ENCODE measurements around the gene TOP3B. TPM values are rescaled to one million over a fixed set of nuclear protein-coding genes. Genes with fewer than 3 reads are reported as not detected.

Gene TOP3B
- total and polyA plus RNA-seq, 4 donors = 7.4 to 37.2 (median 21.5) TPM

DNA sequence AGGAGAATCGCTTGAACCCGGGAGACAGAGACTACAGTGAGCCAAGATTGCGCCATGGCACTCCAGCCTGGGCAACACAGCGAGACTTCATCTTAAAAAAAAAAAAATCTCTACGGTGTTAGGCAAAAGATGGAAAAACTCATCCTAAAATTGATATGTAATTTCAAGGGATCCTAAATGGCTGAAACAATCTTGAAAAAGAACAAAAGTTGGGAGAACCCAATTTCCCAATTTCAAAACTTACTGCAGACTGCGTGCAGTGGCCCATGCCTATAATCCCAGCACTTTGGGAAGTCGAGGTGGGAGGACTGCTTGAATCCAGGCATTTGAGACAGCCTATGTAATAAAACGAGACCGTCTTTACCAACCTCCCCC, 31.7 kb upstream of the TOP3B start:
- no peak for DNase-seq
- Histone ChIP-seq H3K4me1 (ENCODE audit: control insufficient read depth in 1 of 2, insufficient read depth in 2 of 2, low read length in 2 of 2) (no peaks in the 10 kb centered on the region), H3K4me3 (ENCODE audit: low read length in 2 of 2) (no peak overlapping the region), H3K27ac (ENCODE audit: low read depth in 1 of 2, low read length in 2 of 2) (no peak overlapping the region), H3K36me3 (ENCODE audit: control insufficient read depth in 1 of 2, insufficient read depth in 2 of 2, low read length in 1 of 2) (no peaks in the 10 kb centered on the region), H3K27me3 (ENCODE audit: control insufficient read depth in 1 of 2, insufficient read depth in 2 of 2, low read length in 1 of 2) (no peaks in the 10 kb centered on the region), H3K9me3 (ENCODE audit: control insufficient read depth, low read length) (no peaks in the 10 kb centered on the region)
- 86 to 90% methylated on average over 9 of the region's 9 CpGs for WGBS, 2 donors
- intact Hi-C loops (cut with DNase I) = no loop called here
- no peak for ATAC-seq (ENCODE audit: low FRiP score)

DNA sequence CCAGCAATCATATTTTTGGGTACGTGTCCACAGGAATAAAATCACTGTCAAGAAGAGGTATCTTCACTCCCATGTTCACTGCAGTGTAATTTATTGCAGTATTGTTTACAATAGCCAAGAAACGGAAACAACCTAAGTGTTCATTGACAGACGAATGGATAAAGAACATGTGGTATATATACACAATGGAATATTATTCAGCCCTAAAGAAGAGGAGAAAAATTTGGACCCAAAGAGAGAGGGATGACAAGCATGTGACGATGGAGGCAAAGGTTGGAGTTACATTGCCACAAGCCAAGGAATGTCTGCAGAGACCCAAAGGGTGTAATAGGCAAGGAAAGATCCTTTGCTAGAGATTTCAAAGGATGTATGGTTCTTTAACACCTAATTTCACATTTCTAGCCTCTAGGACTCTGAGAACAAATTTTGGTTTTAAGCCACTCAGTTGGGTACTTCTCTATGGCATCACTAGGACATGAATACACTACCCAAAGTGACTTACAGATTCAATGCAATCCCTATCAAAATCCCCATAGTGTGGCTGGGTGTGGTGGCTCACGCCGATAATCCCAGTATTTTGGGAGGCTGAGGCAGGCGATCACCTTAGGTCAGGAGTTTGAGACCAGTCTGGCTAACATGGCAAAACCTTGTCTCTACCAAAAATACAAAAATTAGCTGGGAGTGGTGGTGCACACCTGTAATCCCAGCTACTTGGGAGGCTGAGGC, 31.1 kb upstream of the TOP3B start:
- Histone ChIP-seq H3K36me3 (ENCODE audit: control insufficient read depth in 1 of 2, insufficient read depth in 2 of 2, low read length in 1 of 2) (no peaks in the 10 kb centered on the region), H3K4me1 (ENCODE audit: control insufficient read depth in 1 of 2, insufficient read depth in 2 of 2, low read length in 2 of 2) (no peaks in the 10 kb centered on the region), H3K27ac (ENCODE audit: low read depth in 1 of 2, low read length in 2 of 2) (no peak overlapping the region), H3K9me3 (ENCODE audit: control insufficient read depth, low read length) (no peaks in the 10 kb centered on the region), H3K27me3 (ENCODE audit: control insufficient read depth in 1 of 2, insufficient read depth in 2 of 2, low read length in 1 of 2) (no peaks in the 10 kb centered on the region), H3K4me3 (ENCODE audit: low read length in 2 of 2) (no peak overlapping the region)
- 93 to 95% methylated on average over 7 of the region's 7 CpGs for WGBS, 2 donors
- ATAC-seq (ENCODE audit: low FRiP score) (no peak), DNase-seq (no peak)
- intact Hi-C loops (cut with DNase I) = no loop called here

DNA sequence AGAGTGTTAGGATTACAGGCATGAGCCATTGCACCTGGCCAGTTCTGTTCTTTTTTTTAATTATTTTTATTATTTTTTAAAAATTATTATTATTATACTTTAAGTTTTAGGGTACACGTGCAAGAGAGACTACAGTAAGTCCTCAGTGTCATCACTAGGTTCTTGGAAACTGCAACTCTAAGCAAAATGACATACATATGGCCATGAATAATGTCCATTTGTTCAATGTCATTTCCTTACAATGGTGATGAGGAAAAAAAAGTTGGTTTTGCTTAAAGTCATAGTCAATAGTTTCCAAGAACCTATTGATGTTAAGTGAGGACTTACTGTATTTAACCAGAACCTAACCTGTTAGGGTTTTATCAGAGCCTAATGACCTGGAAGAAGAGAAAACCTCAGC, 29.4 kb upstream of the TOP3B start:
- H3K36me3 ChIP-seq (ENCODE audit: control insufficient read depth in 1 of 2, insufficient read depth in 2 of 2, low read length in 1 of 2) = no peaks in the 10 kb centered on the region
- no peaks in the 10 kb centered on the region for H3K27me3 ChIP-seq (ENCODE audit: control insufficient read depth in 1 of 2, insufficient read depth in 2 of 2, low read length in 1 of 2)
- 59 to 68% methylated on average over 1 of the region's 1 CpG for WGBS, 2 donors
- no peaks in the 10 kb centered on the region for H3K4me1 ChIP-seq (ENCODE audit: control insufficient read depth in 1 of 2, insufficient read depth in 2 of 2, low read length in 2 of 2)
- no peak overlapping the region for H3K27ac ChIP-seq (ENCODE audit: low read depth in 1 of 2, low read length in 2 of 2)
- DNase-seq (no peak), ATAC-seq (ENCODE audit: low FRiP score) (no peak)
- H3K4me3 ChIP-seq (ENCODE audit: low read length in 2 of 2) = no peak overlapping the region
- H3K9me3 ChIP-seq (ENCODE audit: control insufficient read depth, low read length) = no peaks in the 10 kb centered on the region
- intact Hi-C loops (cut with DNase I) = no loop called here

DNA sequence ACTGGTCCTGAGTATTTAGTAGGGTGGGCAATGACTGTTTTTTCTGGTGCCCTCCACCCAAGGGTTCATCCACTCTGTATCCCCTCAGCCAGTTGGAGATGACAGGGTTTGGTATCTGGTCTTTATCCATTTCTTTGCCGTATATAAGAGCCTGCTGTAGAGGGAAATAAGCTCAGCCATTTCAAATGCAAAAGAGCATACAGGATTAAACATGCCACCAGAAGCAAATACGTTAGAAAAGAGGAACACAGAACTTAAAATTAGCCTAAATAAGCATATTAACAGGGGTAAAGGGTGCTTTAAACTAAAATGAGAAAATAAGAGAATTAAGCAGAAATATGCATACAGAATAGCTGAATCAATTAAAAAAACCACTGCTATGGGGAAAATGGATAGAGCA, 27.8 kb upstream of the TOP3B start:
- no peaks in the 10 kb centered on the region for H3K36me3 ChIP-seq (ENCODE audit: control insufficient read depth in 1 of 2, insufficient read depth in 2 of 2, low read length in 1 of 2)
- no peaks in the 10 kb centered on the region for H3K9me3 ChIP-seq (ENCODE audit: control insufficient read depth, low read length)
- H3K27ac ChIP-seq (ENCODE audit: low read depth in 1 of 2, low read length in 2 of 2) = no peak overlapping the region
- intact Hi-C loops (cut with DNase I) = no loop called here
- ATAC-seq (ENCODE audit: low FRiP score) (no peak), DNase-seq (no peak)
- WGBS, 2 donors = 26 to 38% methylated on average over 2 of the region's 2 CpGs
- H3K27me3 ChIP-seq (ENCODE audit: control insufficient read depth in 1 of 2, insufficient read depth in 2 of 2, low read length in 1 of 2) = no peaks in the 10 kb centered on the region
- no peak overlapping the region for H3K4me3 ChIP-seq (ENCODE audit: low read length in 2 of 2)
- H3K4me1 ChIP-seq (ENCODE audit: control insufficient read depth in 1 of 2, insufficient read depth in 2 of 2, low read length in 2 of 2) = no peaks in the 10 kb centered on the region

DNA sequence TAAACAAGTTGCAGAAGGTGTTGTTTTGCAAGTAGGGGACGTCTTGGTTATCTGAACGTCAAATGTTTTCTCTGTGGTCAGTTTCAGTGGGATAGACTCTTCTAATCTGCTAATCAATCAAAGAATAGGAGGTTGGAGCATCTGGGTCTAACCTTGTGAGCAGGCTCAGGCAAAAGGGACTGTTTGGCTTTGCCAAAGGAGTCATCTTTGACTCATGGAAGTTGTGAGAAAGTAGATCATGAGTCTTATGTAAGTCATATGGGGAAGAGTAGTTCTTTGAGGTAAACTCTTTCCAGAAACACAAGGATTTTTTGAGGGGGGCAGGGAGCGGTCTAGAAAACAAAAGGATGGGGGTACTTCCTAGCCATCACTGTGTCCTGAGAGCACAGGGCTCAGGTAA, 27.1 kb upstream of the TOP3B start:
- intact Hi-C loops (cut with DNase I) = no loop called here
- ATAC-seq (ENCODE audit: low FRiP score) (no peak), DNase-seq (no peak)
- Histone ChIP-seq H3K27me3 (ENCODE audit: control insufficient read depth in 1 of 2, insufficient read depth in 2 of 2, low read length in 1 of 2) (no peaks in the 10 kb centered on the region), H3K4me1 (ENCODE audit: control insufficient read depth in 1 of 2, insufficient read depth in 2 of 2, low read length in 2 of 2) (no peaks in the 10 kb centered on the region), H3K27ac (ENCODE audit: low read depth in 1 of 2, low read length in 2 of 2) (no peak overlapping the region), H3K36me3 (ENCODE audit: control insufficient read depth in 1 of 2, insufficient read depth in 2 of 2, low read length in 1 of 2) (no peaks in the 10 kb centered on the region), H3K9me3 (ENCODE audit: control insufficient read depth, low read length) (no peaks in the 10 kb centered on the region), H3K4me3 (ENCODE audit: low read length in 2 of 2) (no peak overlapping the region)
- WGBS, 2 donors = 65 to 67% methylated on average over 3 of the region's 3 CpGs

DNA sequence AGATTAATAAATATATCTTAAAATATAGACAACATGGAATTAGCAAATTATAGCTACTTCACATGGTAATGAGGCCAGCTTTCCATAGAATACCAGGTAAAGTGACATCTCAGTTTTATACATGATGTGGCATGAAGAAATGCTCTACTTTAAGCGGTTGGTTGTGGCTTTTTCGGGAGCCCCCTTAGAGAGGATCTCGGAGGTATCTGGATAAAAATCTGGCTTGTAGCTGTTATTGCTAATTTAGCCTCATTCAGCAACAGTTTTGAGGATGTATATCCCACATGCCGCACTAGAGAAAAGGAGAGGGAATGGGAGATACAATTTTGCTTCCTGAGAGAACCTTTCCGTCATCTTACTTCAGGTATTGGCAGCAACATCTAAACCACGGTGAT, 24.0 kb upstream of the TOP3B start:
- ATAC-seq (ENCODE audit: low FRiP score) (no peak), DNase-seq (no peak)
- Histone ChIP-seq H3K4me3 (ENCODE audit: low read length in 2 of 2) (no peak overlapping the region), H3K36me3 (ENCODE audit: control insufficient read depth in 1 of 2, insufficient read depth in 2 of 2, low read length in 1 of 2) (no peaks in the 10 kb centered on the region), H3K9me3 (ENCODE audit: control insufficient read depth, low read length) (no peaks in the 10 kb centered on the region), H3K27me3 (ENCODE audit: control insufficient read depth in 1 of 2, insufficient read depth in 2 of 2, low read length in 1 of 2) (no peaks in the 10 kb centered on the region), H3K4me1 (ENCODE audit: control insufficient read depth in 1 of 2, insufficient read depth in 2 of 2, low read length in 2 of 2) (no peaks in the 10 kb centered on the region), H3K27ac (ENCODE audit: low read depth in 1 of 2, low read length in 2 of 2) (no peak overlapping the region)
- intact Hi-C loops (cut with DNase I) = no loop called here
- 93% methylated on average over 6 of the region's 6 CpGs for WGBS, 2 donors

DNA sequence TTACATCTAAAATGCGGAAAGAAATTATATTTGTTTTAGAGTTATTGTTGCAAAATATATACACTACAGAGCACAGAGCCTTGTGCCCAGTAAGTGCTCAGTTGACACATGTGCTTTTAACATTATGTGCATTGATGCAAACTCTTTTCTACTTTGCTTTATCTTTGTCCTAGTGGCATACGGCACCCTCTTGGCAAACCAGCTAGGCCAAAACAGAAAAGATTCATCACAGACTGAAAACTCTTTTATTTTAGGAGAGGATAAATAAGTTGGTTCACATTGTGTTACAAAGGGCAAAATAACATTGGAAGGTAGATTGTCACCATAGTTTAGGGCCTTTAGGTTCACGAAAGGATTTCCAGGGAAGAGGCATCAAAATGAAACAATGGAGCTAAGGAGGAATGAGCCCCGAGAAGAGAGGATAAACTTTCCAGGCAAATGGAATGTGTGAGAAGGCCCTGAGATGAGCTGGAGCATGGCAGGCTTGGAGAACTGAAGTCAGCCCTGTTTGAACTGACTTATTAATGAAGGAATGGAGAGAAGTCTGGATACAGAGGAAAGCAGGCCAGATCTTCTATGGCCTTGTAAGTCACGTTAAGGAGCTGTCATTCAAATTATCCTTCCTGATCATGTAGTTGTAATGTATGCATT, 23.5 kb upstream of the TOP3B start:
- no peaks in the 10 kb centered on the region for H3K36me3 ChIP-seq (ENCODE audit: control insufficient read depth in 1 of 2, insufficient read depth in 2 of 2, low read length in 1 of 2)
- 63 to 70% methylated on average over 5 of the region's 5 CpGs for WGBS, 2 donors
- intact Hi-C loops (cut with DNase I) = no loop called here
- H3K4me1 ChIP-seq (ENCODE audit: control insufficient read depth in 1 of 2, insufficient read depth in 2 of 2, low read length in 2 of 2) = no peaks in the 10 kb centered on the region
- DNase-seq (no peak), ATAC-seq (ENCODE audit: low FRiP score) (no peak)
- H3K27me3 ChIP-seq (ENCODE audit: control insufficient read depth in 1 of 2, insufficient read depth in 2 of 2, low read length in 1 of 2) = no peaks in the 10 kb centered on the region
- H3K27ac ChIP-seq (ENCODE audit: low read depth in 1 of 2, low read length in 2 of 2) = no peak overlapping the region
- no peaks in the 10 kb centered on the region for H3K9me3 ChIP-seq (ENCODE audit: control insufficient read depth, low read length)
- H3K4me3 ChIP-seq (ENCODE audit: low read length in 2 of 2) = no peak overlapping the region

DNA sequence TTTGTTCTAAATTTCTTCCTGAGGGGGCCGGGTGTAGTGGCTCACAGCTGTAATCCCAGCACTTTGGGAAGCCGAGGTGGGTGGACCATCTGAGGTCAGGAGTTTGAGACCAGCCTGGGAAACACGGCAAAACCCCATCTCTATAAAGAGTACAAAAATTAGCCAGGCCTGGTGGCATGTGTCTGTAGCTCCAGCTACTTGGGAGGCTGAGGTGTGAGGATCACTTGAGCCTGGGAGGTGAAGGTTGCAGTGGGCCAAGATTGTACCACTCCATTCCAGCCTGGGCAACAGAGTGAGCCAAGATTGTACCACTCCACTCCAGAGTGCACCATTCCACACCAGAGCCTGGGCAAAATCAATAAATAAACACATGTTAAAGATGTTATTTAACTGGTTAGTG, 20.6 kb upstream of the TOP3B start:
- H3K27ac ChIP-seq (ENCODE audit: low read depth in 1 of 2, low read length in 2 of 2) = no peak overlapping the region
- intact Hi-C loops (cut with DNase I) = no loop called here
- no peaks in the 10 kb centered on the region for H3K27me3 ChIP-seq (ENCODE audit: control insufficient read depth in 1 of 2, insufficient read depth in 2 of 2, low read length in 1 of 2)
- no peaks in the 10 kb centered on the region for H3K9me3 ChIP-seq (ENCODE audit: control insufficient read depth, low read length)
- 80% methylated on average over 3 of the region's 3 CpGs for WGBS, 2 donors
- no peaks in the 10 kb centered on the region for H3K36me3 ChIP-seq (ENCODE audit: control insufficient read depth in 1 of 2, insufficient read depth in 2 of 2, low read length in 1 of 2)
- ATAC-seq (ENCODE audit: low FRiP score) (no peak), DNase-seq (no peak)
- no peaks in the 10 kb centered on the region for H3K4me1 ChIP-seq (ENCODE audit: control insufficient read depth in 1 of 2, insufficient read depth in 2 of 2, low read length in 2 of 2)
- H3K4me3 ChIP-seq (ENCODE audit: low read length in 2 of 2) = no peak overlapping the region

DNA sequence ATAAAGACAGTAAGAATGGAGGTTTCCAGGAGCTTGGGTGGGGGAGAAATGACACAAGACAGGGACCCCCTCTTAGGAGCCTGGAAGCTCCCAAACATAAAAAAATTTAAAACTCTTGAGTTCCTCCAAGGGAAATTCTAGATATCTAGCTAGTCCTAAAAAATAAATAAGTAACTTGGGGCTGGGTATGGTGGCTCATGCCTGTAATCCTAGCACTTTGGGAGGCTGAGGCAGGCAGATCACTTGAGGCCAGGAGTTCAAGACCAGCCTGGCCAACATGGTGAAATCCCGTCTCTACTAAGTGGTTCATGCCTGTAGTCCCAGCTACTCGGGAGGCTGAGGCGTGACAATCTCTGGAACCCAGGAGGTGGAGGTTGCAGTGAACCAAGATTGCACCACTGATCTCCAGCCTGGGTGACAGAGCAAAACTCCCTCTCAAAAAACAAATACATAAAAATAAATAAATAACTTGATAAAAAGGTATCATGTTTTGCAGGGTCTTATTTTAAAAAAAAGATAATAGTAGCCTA, 20.0 kb upstream of the TOP3B start:
- Histone ChIP-seq H3K27ac (ENCODE audit: low read depth in 1 of 2, low read length in 2 of 2) (no peak overlapping the region), H3K27me3 (ENCODE audit: control insufficient read depth in 1 of 2, insufficient read depth in 2 of 2, low read length in 1 of 2) (no peaks in the 10 kb centered on the region), H3K4me1 (ENCODE audit: control insufficient read depth in 1 of 2, insufficient read depth in 2 of 2, low read length in 2 of 2) (no peaks in the 10 kb centered on the region), H3K4me3 (ENCODE audit: low read length in 2 of 2) (no peak overlapping the region), H3K9me3 (ENCODE audit: control insufficient read depth, low read length) (no peaks in the 10 kb centered on the region), H3K36me3 (ENCODE audit: control insufficient read depth in 1 of 2, insufficient read depth in 2 of 2, low read length in 1 of 2) (no peaks in the 10 kb centered on the region)
- no peak for ATAC-seq (ENCODE audit: low FRiP score)
- DNase-seq = no peak
- 90 to 92% methylated on average over 3 of the region's 3 CpGs for WGBS, 2 donors
- intact Hi-C loops (cut with DNase I) = no loop called here

Data from aorta (tissue), 5 donors.